CD4-positive, alpha-beta memory T cell (primary cell): ENCODE data around the gene SND1. TPM values are rescaled to one million over a fixed set of nuclear protein-coding genes. Genes with fewer than 3 reads are reported as not detected.

ENCODE experiments used
- CTCF ChIA-PET: fragments of 350-600 bp; sonication (Branson Sonifier 250); formaldehyde crosslinking; loops from one replicate; lab custom pipeline; 2021; ENCODE audit warnings: inconsistent platforms; ENCODE audit not compliant: partially characterized antibody; lab: Charles Lee
- POLR2A ChIA-PET: fragments of 350-600 bp; sonication (Branson Sonifier 250); formaldehyde crosslinking; loops from one replicate; lab custom pipeline; 2021; ENCODE audit not compliant: partially characterized antibody; lab: Charles Lee
- DNase-seq, 5 donors: peaks; one replicate each; pipeline versions ENCODE4 v3.0.0 to v3.0.0-alpha.2; 2020 to 2022; ENCODE audit warnings: mixed read lengths in 1 of 5
- H3K27ac ChIP-seq: one replicate; pipeline ENCODE4 v1.7.0; 2013; ENCODE audit warnings: low read depth, low read length
- H3K27me3 ChIP-seq: 2 replicates; pipeline ENCODE4 v1.7.0; 2013; ENCODE audit warnings: mild to moderate bottlenecking, low read length, moderate library complexity; ENCODE audit not compliant: insufficient read depth
- H3K36me3 ChIP-seq: 2 replicates; pipeline ENCODE4 v1.7.0; 2013; ENCODE audit warnings: mild to moderate bottlenecking, low read length, moderate library complexity; ENCODE audit not compliant: insufficient read depth
- H3K4me1 ChIP-seq: 2 replicates; pipeline ENCODE4 v1.7.0; 2013; ENCODE audit warnings: mild to moderate bottlenecking, low read length, moderate library complexity; ENCODE audit not compliant: insufficient read depth
- H3K4me3 ChIP-seq, 2 donors: one replicate each; pipeline ENCODE4 v1.7.0; 2013; ENCODE audit warnings: low read length in 2 of 2, mild to moderate bottlenecking in 1 of 2
- H3K9me3 ChIP-seq, 2 donors: one replicate each; pipeline ENCODE4 v1.7.0; 2013; ENCODE audit warnings: low read length in 2 of 2, control low read depth in 1 of 2; ENCODE audit not compliant: control insufficient read depth in 1 of 2
- H3K27ac Mint-ChIP-seq, 7 donors: one replicate each; pipeline ENCODE4 v1.8.0; 2020 to 2021; ENCODE audit warnings: mixed read lengths in 7 of 7, mild to moderate bottlenecking in 6 of 7, inconsistent platforms in 3 of 7, moderate library complexity in 3 of 7
- H3K27me3 Mint-ChIP-seq, 2 donors: one replicate each; pipeline ENCODE4 v1.8.0; 2020 to 2021; ENCODE audit warnings: mixed read lengths in 2 of 2
- H3K36me3 Mint-ChIP-seq, 2 donors: one replicate each; pipeline ENCODE4 v1.8.0; 2020 to 2021; ENCODE audit warnings: mixed read lengths in 2 of 2, inconsistent platforms in 1 of 2, mild to moderate bottlenecking in 1 of 2
- H3K4me1 Mint-ChIP-seq, 4 donors: one replicate each; pipeline ENCODE4 v1.8.0; 2020 to 2021; ENCODE audit warnings: mixed read lengths in 4 of 4, mild to moderate bottlenecking in 1 of 4
- H3K4me3 Mint-ChIP-seq, 8 donors: one replicate each; pipeline ENCODE4 v1.8.0; 2020 to 2021; ENCODE audit warnings: mixed read lengths in 8 of 8, mild to moderate bottlenecking in 7 of 8, moderate library complexity in 6 of 8, inconsistent platforms in 3 of 8
- H3K9me3 Mint-ChIP-seq, 8 donors: one replicate each; pipeline ENCODE4 v1.8.0; 2020 to 2021; ENCODE audit warnings: mixed read lengths in 8 of 8, mild to moderate bottlenecking in 5 of 8, inconsistent platforms in 3 of 8, moderate library complexity in 1 of 8
- intact Hi-C: fragments of 100-400 bp; cut with micrococcal nuclease; formaldehyde crosslinking; loops from one replicate; pipeline ENCODE4 v1.15.1; 2023
- polyA plus RNA-seq, 2 donors: library from polyadenylated mRNA; unstranded; fragments of 300-500 nt; fragmentation: Illumina TruSeq; gene quantifications; one replicate each; pipeline ENCODE4 v1.2.3, GENCODE V29; 2021
- total RNA-seq, 2 experiments: library from RNA; stranded (reverse); gene quantifications; one replicate each; pipeline ENCODE4 v1.2.3, GENCODE V29; 2021

The SND1 gene
- total and polyA plus RNA-seq, 4 experiments from 2014 or later: 119 to 223 (median 171) TPM

DNA sequence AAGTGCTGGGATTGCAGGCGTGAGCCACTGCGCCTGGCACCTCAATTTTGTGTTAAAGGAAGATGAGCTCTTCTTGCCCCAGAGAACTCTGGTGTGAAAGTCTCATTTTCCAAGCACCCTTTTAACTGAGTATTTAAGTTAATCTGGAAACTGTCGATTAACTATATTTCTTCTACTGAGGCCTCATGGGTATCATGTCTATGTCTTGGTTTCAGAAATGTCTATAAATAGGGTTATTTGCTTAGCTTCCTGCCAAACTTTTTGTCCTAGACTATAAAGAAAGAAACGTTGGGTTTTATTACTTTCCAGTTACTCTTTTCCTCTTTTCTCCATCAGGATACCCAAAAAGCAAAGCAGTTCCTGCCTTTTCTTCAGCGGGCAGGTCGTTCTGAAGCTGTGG, 276.9 kb downstream of the SND1 start:
- Mint-ChIP-seq H3K36me3 (peaks cover 51 to 54% of the 10 kb centered on the region in 2 donors), H3K4me3 (no peak overlapping the region), H3K27me3 (no peaks in the 10 kb centered on the region), H3K27ac (no peak overlapping the region), H3K4me1 (peaks cover 5 to 13% (median 9%) of the 10 kb centered on the region in 4 donors), H3K9me3 (no peaks in the 10 kb centered on the region)
- H3K27me3 ChIP-seq: no peaks in the 10 kb centered on the region
- DNase-seq: no peak
- no peak overlapping the region for H3K4me3 ChIP-seq
- ChIA-PET CTCF (no interaction called here), POLR2A (no interaction called here)
- intact Hi-C loops: no loop called here
- H3K4me1 ChIP-seq: no peaks in the 10 kb centered on the region
- no peak overlapping the region for H3K27ac ChIP-seq
- peaks cover 17% of the 10 kb centered on the region for H3K36me3 ChIP-seq
- no peaks in the 10 kb centered on the region for H3K9me3 ChIP-seq

DNA sequence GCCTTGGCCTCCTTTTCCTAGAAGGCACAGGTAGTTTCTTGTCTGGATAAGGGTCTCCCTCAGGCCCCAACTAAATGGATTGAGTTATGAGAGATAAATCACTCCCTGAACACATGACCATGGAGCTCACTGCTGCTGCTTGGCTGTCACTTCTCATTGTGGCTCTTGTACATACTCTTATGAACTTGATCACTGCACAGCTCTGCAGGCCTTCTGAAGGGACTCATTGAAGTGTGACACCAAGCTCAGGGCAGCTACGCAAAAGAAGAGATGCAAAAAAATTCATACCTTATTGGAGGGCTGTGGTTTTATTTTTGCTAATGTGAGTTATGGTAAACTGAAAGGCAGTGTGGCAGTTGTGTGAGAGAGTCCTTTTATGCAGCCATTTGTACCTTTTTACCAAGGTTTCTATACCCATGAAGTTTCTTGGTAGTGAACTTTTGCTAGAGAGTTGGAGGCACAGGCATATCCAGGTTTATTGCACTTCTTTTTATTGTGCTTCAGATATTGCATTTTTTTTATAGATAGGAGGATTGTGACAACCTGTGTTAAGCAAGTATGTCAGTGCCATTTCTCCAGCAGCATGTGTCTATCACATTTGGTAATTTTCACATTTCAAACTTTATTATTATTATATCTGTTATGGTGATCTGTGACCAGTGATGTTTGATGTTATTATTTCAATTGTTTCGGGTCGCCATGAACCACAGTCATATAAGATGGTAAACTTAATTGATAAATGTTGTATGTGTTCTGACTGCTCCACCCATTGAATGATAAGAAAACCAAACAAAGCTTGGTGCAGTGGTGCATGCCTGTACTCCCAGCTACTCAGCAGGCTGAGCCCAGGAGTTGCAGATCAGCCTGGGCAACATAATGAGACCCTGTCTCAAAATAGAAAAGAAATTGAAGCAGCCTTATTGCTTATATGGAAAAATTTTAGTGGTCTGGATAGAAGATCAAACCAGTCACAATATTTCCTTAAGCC, 278.6 kb downstream of the SND1 start:
- Mint-ChIP-seq H3K4me1 (peaks cover 8 to 12% (median 11%) of the 10 kb centered on the region in 4 donors), H3K9me3 (no peaks in the 10 kb centered on the region), H3K27ac (no peak overlapping the region), H3K27me3 (no peaks in the 10 kb centered on the region), H3K4me3 (no peak overlapping the region), H3K36me3 (peaks cover 59 to 65% of the 10 kb centered on the region in 2 donors)
- Histone ChIP-seq H3K4me3 (no peak overlapping the region), H3K36me3 (peaks cover 17% of the 10 kb centered on the region), H3K9me3 (no peaks in the 10 kb centered on the region), H3K4me1 (no peaks in the 10 kb centered on the region), H3K27me3 (no peaks in the 10 kb centered on the region), H3K27ac (no peak overlapping the region)
- ChIA-PET CTCF (no interaction called here), POLR2A (no interaction called here)
- DNase-seq: no peak
- intact Hi-C loops: no loop called here

DNA sequence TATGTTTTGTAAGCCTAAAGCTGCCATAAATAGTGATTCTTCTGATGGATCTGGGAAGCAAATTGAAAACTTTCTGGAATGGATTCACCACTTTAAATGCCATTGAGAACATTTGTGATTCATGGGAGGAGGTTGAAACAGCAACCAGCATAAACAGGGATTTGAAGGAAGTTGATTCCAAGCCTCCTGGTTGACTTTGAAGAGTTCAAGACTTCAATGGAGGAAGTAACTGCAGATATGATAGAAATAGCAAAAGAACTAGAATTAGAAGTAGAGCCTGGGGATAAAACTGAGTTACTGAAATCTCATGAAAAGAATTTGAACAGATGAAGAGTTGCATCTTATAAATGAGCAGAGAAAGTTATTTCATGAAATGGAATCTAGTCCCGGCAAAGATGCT, 280.1 kb downstream of the SND1 start:
- no peak overlapping the region for H3K4me3 ChIP-seq
- H3K36me3 Mint-ChIP-seq: peaks cover 59 to 68% of the 10 kb centered on the region in 2 donors
- H3K36me3 ChIP-seq: peaks cover 17% of the 10 kb centered on the region
- H3K4me1 ChIP-seq: no peaks in the 10 kb centered on the region
- no peak overlapping the region for H3K4me3 Mint-ChIP-seq
- no peak overlapping the region for H3K27ac ChIP-seq
- DNase-seq: no peak
- peaks cover 5 to 10% (median 6%) of the 10 kb centered on the region in 4 donors for H3K4me1 Mint-ChIP-seq
- POLR2A ChIA-PET: no interaction called here
- peak overlapping the region in 1 of 7 donors; percentile 24 for H3K27ac Mint-ChIP-seq
- intact Hi-C loops: no loop called here
- no peaks in the 10 kb centered on the region for H3K27me3 Mint-ChIP-seq
- H3K9me3 ChIP-seq: no peaks in the 10 kb centered on the region
- CTCF ChIA-PET: no interaction called here
- no peaks in the 10 kb centered on the region for H3K9me3 Mint-ChIP-seq
- no peaks in the 10 kb centered on the region for H3K27me3 ChIP-seq

DNA sequence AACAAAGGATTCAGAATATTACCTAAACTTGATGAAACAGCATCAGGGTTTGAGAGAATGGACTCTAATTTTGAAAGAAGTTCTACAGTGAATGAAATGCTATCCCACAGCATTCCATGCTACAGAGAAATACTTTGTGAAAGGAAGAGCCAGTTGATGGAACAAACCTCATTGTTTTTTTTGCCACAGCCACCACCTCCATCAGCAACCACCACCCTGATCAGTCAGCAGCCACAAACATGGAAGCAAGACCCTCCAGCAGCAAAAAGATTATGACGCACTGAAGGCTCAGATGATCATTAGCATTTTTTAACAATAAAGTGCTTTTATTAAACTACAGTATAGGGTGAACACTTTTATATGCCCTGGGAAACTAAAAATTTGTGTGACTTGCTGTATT, 280.5 kb downstream of the SND1 start:
- no peak overlapping the region for H3K4me3 ChIP-seq
- peaks cover 55 to 64% of the 10 kb centered on the region in 2 donors for H3K36me3 Mint-ChIP-seq
- CTCF ChIA-PET: no interaction called here

DNA sequence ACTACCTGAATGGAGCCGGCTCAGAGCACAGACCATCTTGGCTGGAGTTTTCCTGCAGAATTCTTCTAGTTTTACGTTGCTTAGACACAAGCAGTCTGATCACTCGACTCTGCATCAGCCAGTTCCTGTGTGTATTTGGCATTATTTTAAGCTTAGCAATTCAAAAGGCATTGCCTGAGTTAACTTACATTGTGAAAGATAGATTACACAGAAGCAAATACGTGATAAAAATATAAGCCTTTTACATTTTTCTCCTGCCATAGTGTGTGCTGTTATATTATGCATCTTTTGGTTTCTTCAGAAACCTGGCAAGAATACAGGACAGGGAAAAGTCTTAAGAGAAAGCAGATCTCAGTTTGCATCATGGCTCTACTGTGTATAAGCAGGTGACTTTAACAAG, 281.2 kb downstream of the SND1 start:
- H3K27ac ChIP-seq: no peak overlapping the region
- Mint-ChIP-seq H3K4me1 (peaks cover 0 to 9% (median 6%) of the 10 kb centered on the region in 4 donors), H3K9me3 (no peaks in the 10 kb centered on the region), H3K36me3 (peaks cover 56 to 61% of the 10 kb centered on the region in 2 donors), H3K4me3 (no peak overlapping the region), H3K27ac (no peak overlapping the region), H3K27me3 (no peaks in the 10 kb centered on the region)
- DNase-seq: no peak
- H3K9me3 ChIP-seq: no peaks in the 10 kb centered on the region
- intact Hi-C loops: no loop called here
- peaks cover 17% of the 10 kb centered on the region for H3K36me3 ChIP-seq
- no peaks in the 10 kb centered on the region for H3K4me1 ChIP-seq
- no peaks in the 10 kb centered on the region for H3K27me3 ChIP-seq
- ChIA-PET POLR2A (no interaction called here), CTCF (interaction anchor here (1.3 kb wide), 1 partner anchor 277 kb away, joined by 5 read pairs; no protein-coding TSS in a partner anchor)
- no peak overlapping the region for H3K4me3 ChIP-seq

More for the DNA sequence above, 280.5 kb downstream of the SND1 start:
- H3K9me3 ChIP-seq: no peaks in the 10 kb centered on the region
- Mint-ChIP-seq H3K27ac (no peak overlapping the region), H3K4me1 (peaks cover under 1 to 10% (median 6%) of the 10 kb centered on the region in 4 donors), H3K27me3 (no peaks in the 10 kb centered on the region), H3K9me3 (no peaks in the 10 kb centered on the region), H3K4me3 (no peak overlapping the region)
- H3K27ac ChIP-seq: no peak overlapping the region
- intact Hi-C loops: no loop called here
- DNase-seq: no peak
- POLR2A ChIA-PET: no interaction called here
- H3K36me3 ChIP-seq: peaks cover 17% of the 10 kb centered on the region
- H3K27me3 ChIP-seq: no peaks in the 10 kb centered on the region
- no peaks in the 10 kb centered on the region for H3K4me1 ChIP-seq

DNA sequence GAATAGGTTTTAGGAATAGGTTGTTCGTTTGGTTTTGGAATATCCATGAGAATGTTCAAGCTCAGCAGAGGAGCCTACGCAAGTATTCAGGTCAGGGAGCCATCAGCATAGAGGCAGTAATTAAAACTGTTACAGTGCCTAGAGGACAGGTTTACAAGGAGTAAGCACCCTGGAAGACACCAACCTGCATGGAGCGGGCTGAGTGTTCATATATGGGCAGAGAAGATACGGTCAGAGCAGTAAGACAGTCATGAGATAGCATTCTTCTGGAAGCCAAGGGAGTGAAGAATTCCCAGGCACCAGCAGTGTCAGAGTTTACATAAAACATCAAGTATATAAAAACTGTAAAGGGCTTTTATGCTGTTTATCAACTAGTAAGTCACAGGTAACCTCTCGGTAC, 282.7 kb downstream of the SND1 start:
- intact Hi-C loops: no loop called here
- no peaks in the 10 kb centered on the region for H3K4me1 ChIP-seq
- H3K4me3 ChIP-seq: no peak overlapping the region
- no peaks in the 10 kb centered on the region for H3K27me3 Mint-ChIP-seq
- no peak overlapping the region for H3K4me3 Mint-ChIP-seq
- ChIA-PET CTCF (no interaction called here), POLR2A (no interaction called here)
- H3K4me1 Mint-ChIP-seq: peaks cover 0 to 6% (median 5%) of the 10 kb centered on the region in 4 donors
- H3K9me3 ChIP-seq: no peaks in the 10 kb centered on the region
- DNase-seq: no peak
- peaks cover 14% of the 10 kb centered on the region for H3K36me3 ChIP-seq
- no peaks in the 10 kb centered on the region for H3K9me3 Mint-ChIP-seq
- peaks cover 57 to 64% of the 10 kb centered on the region in 2 donors for H3K36me3 Mint-ChIP-seq
- H3K27ac ChIP-seq: no peak overlapping the region
- no peak overlapping the region for H3K27ac Mint-ChIP-seq
- H3K27me3 ChIP-seq: no peaks in the 10 kb centered on the region

DNA sequence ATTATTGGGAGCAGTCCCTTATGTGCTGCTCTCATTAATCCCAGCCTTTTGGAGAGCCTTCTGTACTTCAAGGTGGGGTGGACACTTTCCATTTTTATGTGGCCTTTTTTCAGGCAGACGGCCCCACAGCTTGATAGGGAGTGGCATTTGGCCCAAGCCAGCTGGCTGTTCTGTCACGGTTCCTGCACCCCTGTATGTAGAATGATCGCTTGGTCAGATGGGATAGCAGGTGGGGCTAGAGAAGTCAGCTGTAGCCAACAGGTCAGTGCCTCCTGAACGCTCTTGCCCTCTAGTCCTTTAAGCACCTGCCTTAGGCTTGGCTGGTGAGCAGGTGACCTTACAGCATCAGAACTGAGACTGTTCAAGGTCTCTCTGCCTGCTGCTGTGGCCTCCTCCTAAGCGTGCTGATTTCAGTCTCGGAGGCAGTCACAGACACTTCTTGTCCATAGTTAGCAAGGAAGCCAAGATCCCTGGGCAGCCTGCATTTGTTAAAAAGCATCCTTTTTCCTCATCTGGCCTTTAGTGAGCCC, 283.9 kb downstream of the SND1 start:
- H3K9me3 Mint-ChIP-seq: no peaks in the 10 kb centered on the region
- intact Hi-C loops: no loop called here
- no peak for DNase-seq
- H3K9me3 ChIP-seq: no peaks in the 10 kb centered on the region
- peaks cover 3% of the 10 kb centered on the region for H3K36me3 ChIP-seq
- peaks cover 0 to 6% (median 5%) of the 10 kb centered on the region in 4 donors for H3K4me1 Mint-ChIP-seq
- H3K4me3 ChIP-seq: no peak overlapping the region
- peak overlapping the region in 1 of 7 donors; percentile 38 for H3K27ac Mint-ChIP-seq
- H3K27me3 ChIP-seq: no peaks in the 10 kb centered on the region
- H3K36me3 Mint-ChIP-seq: peaks cover 51 to 56% of the 10 kb centered on the region in 2 donors
- H3K27me3 Mint-ChIP-seq: no peaks in the 10 kb centered on the region
- CTCF ChIA-PET: no interaction called here
- POLR2A ChIA-PET: no interaction called here
- no peaks in the 10 kb centered on the region for H3K4me1 ChIP-seq
- no peak overlapping the region for H3K27ac ChIP-seq
- H3K4me3 Mint-ChIP-seq: no peak overlapping the region
